ENCODE measurements around the gene LOC128125822.

LOC128125822 gene

GRCh38 chr6:63533952-63534351 lies 38.3 kb upstream of the LOC128125822 start:
- no peak for DNase-seq
- Mint-ChIP-seq H3K4me1 (peaks cover 11% of the 10 kb centered on the region), H3K27me3 (no peaks in the 10 kb centered on the region), H3K27ac (no peak overlapping the region), H3K4me3 (no peak overlapping the region), H3K9me3 (no peaks in the 10 kb centered on the region), H3K36me3 (ENCODE audit: low read depth) (no peaks in the 10 kb centered on the region)
- ATAC-seq (ENCODE audit: low read depth): no peak
- ChIA-PET CTCF (no interaction called here), POLR2A (no interaction called here)
- TF ChIP-seq CTCF (IDR thresholded peaks at IDR 0.05): no peak
- intact Hi-C loops (cut with micrococcal nuclease): no loop called here

GRCh38 chr6:63537201-63537958 lies 34.9 kb upstream of the LOC128125822 start:
- no peak for TF ChIP-seq CTCF (IDR thresholded peaks at IDR 0.05)
- ATAC-seq (ENCODE audit: low read depth) (no peak), DNase-seq (no peak)
- CTCF ChIA-PET: interaction anchor here (1.3 kb wide), 1 partner anchor 60 kb away, joined by 3 read pairs; no protein-coding TSS in a partner anchor
- Mint-ChIP-seq H3K4me1 (peaks cover 11% of the 10 kb centered on the region), H3K27me3 (peaks cover 6% of the 10 kb centered on the region), H3K9me3 (no peaks in the 10 kb centered on the region), H3K27ac (no peak overlapping the region), H3K4me3 (no peak overlapping the region), H3K36me3 (ENCODE audit: low read depth) (no peaks in the 10 kb centered on the region)
- intact Hi-C loops (cut with micrococcal nuclease): no loop called here
- POLR2A ChIA-PET: no interaction called here

GRCh38 chr6:63537959-63538300 lies 34.4 kb upstream of the LOC128125822 start:
- H3K4me3 Mint-ChIP-seq: no peak overlapping the region
- peaks cover 11% of the 10 kb centered on the region for H3K4me1 Mint-ChIP-seq
- ChIA-PET POLR2A (no interaction called here), CTCF (interaction anchor here (1.3 kb wide), 1 partner anchor 59 kb away, joined by 3 read pairs; no protein-coding TSS in a partner anchor)
- intact Hi-C loops (cut with micrococcal nuclease): no loop called here
- no peaks in the 10 kb centered on the region for H3K9me3 Mint-ChIP-seq
- peaks cover 9% of the 10 kb centered on the region for H3K27me3 Mint-ChIP-seq
- no peaks in the 10 kb centered on the region for H3K36me3 Mint-ChIP-seq (ENCODE audit: low read depth)
- ATAC-seq (ENCODE audit: low read depth) (no peak), DNase-seq (no peak)
- no peak for TF ChIP-seq CTCF (IDR thresholded peaks at IDR 0.05)
- H3K27ac Mint-ChIP-seq: no peak overlapping the region

GRCh38 chr6:63538550-63538949 lies 33.7 kb upstream of the LOC128125822 start:
- no peak for ATAC-seq (ENCODE audit: low read depth)
- H3K36me3 Mint-ChIP-seq (ENCODE audit: low read depth): no peaks in the 10 kb centered on the region

More at GRCh38 chr6:63538550-63538949, 33.7 kb upstream of the LOC128125822 start:
- no peaks in the 10 kb centered on the region for H3K9me3 Mint-ChIP-seq
- intact Hi-C loops (cut with micrococcal nuclease): no loop called here
- H3K27me3 Mint-ChIP-seq: peaks cover 9% of the 10 kb centered on the region
- CTCF ChIA-PET: interaction anchor here (1.3 kb wide), 1 partner anchor 58 kb away, joined by 3 read pairs; no protein-coding TSS in a partner anchor
- no peak for TF ChIP-seq CTCF (IDR thresholded peaks at IDR 0.05)
- POLR2A ChIA-PET: no interaction called here
- no peak for DNase-seq
- H3K4me3 Mint-ChIP-seq: no peak overlapping the region
- peaks cover 11% of the 10 kb centered on the region for H3K4me1 Mint-ChIP-seq
- H3K27ac Mint-ChIP-seq: no peak overlapping the region
